GM12874 (cell line): Measurements from ENCODE around the gene ADSL.

Experiments
- CTCF ChIP-seq: IDR thresholded peaks from 2 replicates; pipeline ENCODE4 v1.5.1; 2011; ENCODE audit warnings: low read depth, mild to moderate bottlenecking, control low read depth, low read length, moderate library complexity; ENCODE audit not compliant: insufficient read depth

The ADSL gene

GRCh38 chr22:40363059-40363458, 16.8 kb downstream of the ADSL start:
- no peak for TF ChIP-seq CTCF

- no peak for TF ChIP-seq CTCF
Measured at GRCh38 chr22:40364431-40364830, 18.1 kb downstream of the ADSL start.

- no peak for TF ChIP-seq CTCF
Measured at GRCh38 chr22:40366068-40366467, 19.8 kb downstream of the ADSL start.

GRCh38 chr22:40367342-40367741, 21.0 kb downstream of the ADSL start:
- TF ChIP-seq CTCF, result no peak

GRCh38 chr22:40368016-40368415, 21.7 kb downstream of the ADSL start:
- no peak for TF ChIP-seq CTCF

GRCh38 chr22:40368836-40369235, 22.5 kb downstream of the ADSL start:
- TF ChIP-seq CTCF, result no peak

GRCh38 chr22:40374567-40374966, 28.3 kb downstream of the ADSL start:
- no peak for TF ChIP-seq CTCF

GRCh38 chr22:40376149-40376548, 29.8 kb downstream of the ADSL start:
- TF ChIP-seq CTCF, result no peak
